HG02798 (cell line): ENCODE measurements around the gene ZNF821.
"Not testable (repeated sequence)": the region's sequence is repeated elsewhere in the genome, so short reads cannot be mapped to it uniquely, and the experiment has no call there.

Experiments
- ATAC-seq: cut with Tn5 transposase; IDR thresholded peaks from one replicate; pipeline ENCODE4 v1.9.1; 2021; ENCODE audit warnings: mild to moderate bottlenecking; ENCODE audit not compliant: unreplicated experiment, poor library complexity

Gene ZNF821

GRCh38 chr16:71903608-71904007 is 19.6 kb upstream of the ZNF821 start:
- ATAC-seq = no peak

GRCh38 chr16:71902656-71903365 is 18.8 kb upstream of the ZNF821 start:
- ATAC-seq = no peak

GRCh38 chr16:71899171-71899570 is 15.2 kb upstream of the ZNF821 start:
- ATAC-seq = no peak

- no peak for ATAC-seq
Observed at GRCh38 chr16:71896764-71897368, 12.9 kb upstream of the ZNF821 start.

GRCh38 chr16:71895679-71896365 is 11.8 kb upstream of the ZNF821 start:
- peak; percentile 23 for ATAC-seq

- peak; percentile 89 for ATAC-seq
Observed at GRCh38 chr16:71894921-71895678, 11.1 kb upstream of the ZNF821 start, which contains the start of gene IST1. IST1 (plus strand) TSS chr16:71895531; CDS start chr16:71915641, 20,110 bp downstream.

- peak; percentile 14 for ATAC-seq
Observed at GRCh38 chr16:71894229-71894920, 10.4 kb upstream of the ZNF821 start.

GRCh38 chr16:71893888-71894228 is 9.9 kb upstream of the ZNF821 start:
- no peak for ATAC-seq

GRCh38 chr16:71889147-71889546 is 5.2 kb upstream of the ZNF821 start:
- ATAC-seq = no peak

GRCh38 chr16:71885261-71885650 is 1.3 kb upstream of the ZNF821 start:
- ATAC-seq = no peak

- peak; percentile 58 for ATAC-seq
Observed at GRCh38 chr16:71883168-71883848, 674 bp downstream of the ZNF821 start.

GRCh38 chr16:71882505-71883167 is 1.3 kb downstream of the ZNF821 start:
- no peak for ATAC-seq

- no peak for ATAC-seq
Observed at GRCh38 chr16:71880176-71880575, 3.8 kb downstream of the ZNF821 start.

- no peak for ATAC-seq
Observed at GRCh38 chr16:71878911-71879310, 5.1 kb downstream of the ZNF821 start.

GRCh38 chr16:71873199-71873598 is 10.8 kb downstream of the ZNF821 start:
- no peak for ATAC-seq

- ATAC-seq = no peak
Observed at GRCh38 chr16:71870818-71871217, 13.2 kb downstream of the ZNF821 start.

- no peak for ATAC-seq
Observed at GRCh38 chr16:71869089-71869488, 14.9 kb downstream of the ZNF821 start.

GRCh38 chr16:71867939-71868338 is 16.0 kb downstream of the ZNF821 start:
- no peak for ATAC-seq

- ATAC-seq = not testable (repeated sequence)
Observed at GRCh38 chr16:71867175-71867574, 16.8 kb downstream of the ZNF821 start.
